Measurements from ENCODE around the gene GNG13.

GRCh38 chr16:800834-801511 lies 439 bp upstream of the GNG13 start:
- TF ChIP-seq CTCF (IDR thresholded peaks at IDR 0.05) (no peak), EP300 (IDR thresholded peaks at IDR 0.05) (no peak)

Data from stomach (tissue), 4 donors.